Measurements from ENCODE around the gene RIPK4.
"Not testable (repeated sequence)": the region's sequence is repeated elsewhere in the genome, so short reads cannot be mapped to it uniquely, and the experiment has no call there.

RIPK4 gene

DNA sequence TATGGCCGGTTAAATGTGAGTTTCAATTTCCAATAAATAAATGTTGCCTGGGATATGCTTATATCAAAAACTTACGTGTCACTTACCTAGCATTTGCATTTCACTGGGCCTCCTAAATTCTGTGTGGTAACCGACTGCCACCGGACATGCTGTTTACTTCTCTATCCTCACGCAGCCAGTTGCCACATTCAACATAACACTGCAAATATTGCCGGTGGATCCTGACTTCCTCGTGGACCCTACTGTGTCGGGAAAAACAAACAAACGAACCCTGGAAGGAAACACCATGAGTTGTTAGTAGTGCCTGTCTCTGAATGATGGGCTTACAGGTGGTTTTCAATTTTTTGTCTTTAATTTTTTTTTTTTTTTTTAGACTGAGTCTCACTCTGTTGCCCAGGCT is 54.1 kb downstream of the RIPK4 start:
- DNase-seq: no peak

DNA sequence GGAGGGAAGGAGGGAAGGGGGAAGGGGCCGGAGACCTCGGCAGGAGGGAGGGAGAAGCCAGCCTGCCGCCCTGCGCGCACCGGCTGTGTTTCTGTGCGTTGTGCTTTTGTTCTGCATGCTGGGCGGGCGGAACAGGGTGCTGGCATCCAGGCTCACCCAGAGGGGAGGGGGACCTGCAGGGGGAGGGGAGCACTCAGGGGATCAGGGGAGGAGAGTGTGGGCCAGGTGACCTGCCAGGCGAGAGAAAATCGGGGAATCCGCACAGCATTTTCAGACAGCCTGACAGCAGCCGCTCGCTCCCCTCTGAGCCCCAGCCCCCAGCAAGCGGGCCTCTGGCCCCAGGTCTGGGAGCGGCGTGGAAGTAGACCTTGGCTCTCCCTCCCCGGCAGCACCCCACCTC is 54.7 kb downstream of the RIPK4 start:
- no peak for DNase-seq

DNA sequence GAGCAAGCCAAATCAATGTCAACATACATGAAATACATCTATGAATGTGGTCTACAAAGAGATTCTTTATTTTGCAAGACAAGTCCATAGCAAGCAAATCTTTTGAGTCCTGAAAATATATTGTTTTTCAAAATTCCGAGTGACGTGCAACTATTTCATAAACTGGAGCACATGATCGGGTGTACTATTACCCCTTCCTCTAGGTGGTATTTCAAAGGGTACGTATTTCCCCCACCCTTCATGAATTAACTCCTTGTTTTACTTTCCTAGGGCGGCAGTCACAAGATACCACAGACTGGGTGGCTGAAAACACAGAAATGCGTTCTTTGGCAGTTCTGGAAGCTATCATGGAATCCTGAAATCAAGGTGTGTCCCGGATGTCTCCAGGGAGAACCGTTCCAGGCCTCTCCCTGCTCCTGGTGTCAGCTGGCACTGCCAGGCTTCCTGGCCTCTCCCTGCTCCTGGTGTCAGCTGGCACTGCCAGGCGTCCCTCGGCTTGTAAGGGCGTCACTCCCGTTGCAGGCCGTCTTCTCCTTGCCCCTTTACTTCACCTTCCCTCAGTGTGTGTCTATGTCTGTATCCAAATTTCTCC is 55.3 kb downstream of the RIPK4 start:
- DNase-seq: no peak

DNA sequence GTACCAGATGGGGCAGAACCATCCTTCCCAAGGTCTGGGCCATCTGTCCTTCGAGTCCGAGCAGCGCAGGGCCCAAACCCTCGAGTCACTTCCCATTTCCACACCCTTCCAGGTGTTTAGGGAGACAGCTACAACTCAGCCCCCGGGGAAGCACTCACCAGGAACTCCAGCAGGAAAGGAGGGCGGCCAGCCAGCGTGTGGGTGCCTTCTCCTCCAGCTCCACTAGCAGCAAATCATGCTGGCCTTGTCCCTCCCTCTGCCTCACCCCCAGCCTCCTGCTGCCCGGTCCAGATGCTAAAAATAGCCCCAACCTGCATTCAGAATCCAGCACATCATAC is 56.1 kb downstream of the RIPK4 start:
- no peak for DNase-seq

DNA sequence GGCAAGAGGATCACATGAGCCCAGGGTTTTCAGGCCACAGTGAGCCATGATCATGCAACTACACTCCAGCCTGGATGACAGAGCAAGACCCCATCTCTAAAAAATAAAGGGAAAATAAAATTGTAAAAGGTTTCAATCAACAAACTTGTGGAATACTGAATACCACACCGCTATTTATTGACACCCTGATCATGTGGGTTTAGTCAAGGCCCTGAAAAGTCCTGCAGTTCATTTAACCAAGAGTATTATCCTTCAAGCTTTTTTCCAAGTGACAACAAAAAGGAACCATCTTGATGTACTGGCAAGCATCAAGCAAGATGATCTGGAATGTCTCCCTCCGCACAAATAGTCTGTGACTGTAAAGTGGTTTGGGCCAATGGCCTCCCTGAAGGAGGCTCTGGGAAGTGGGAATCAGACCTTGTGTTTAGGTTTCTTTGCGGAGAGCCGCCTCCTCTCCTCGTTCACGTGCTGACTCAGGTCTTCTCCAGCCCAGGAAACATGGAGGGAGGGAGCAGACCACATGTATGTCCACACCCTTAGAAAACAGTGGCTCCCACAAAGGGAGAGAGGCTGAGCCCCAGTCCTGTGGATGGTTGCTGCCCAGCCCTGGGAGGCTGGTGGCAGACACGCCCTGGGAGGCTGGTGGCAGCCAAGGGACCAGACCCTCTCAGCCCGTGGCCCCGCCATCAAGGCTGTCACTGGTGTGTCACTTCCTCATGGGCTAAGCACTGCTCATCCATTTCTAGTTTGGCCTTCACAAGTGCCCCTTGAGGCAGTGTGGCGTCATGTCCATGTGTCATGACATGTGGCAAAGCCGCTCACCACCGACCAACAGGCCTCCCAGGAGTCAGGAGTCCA is 56.7 kb downstream of the RIPK4 start:
- no peak for DNase-seq

DNA sequence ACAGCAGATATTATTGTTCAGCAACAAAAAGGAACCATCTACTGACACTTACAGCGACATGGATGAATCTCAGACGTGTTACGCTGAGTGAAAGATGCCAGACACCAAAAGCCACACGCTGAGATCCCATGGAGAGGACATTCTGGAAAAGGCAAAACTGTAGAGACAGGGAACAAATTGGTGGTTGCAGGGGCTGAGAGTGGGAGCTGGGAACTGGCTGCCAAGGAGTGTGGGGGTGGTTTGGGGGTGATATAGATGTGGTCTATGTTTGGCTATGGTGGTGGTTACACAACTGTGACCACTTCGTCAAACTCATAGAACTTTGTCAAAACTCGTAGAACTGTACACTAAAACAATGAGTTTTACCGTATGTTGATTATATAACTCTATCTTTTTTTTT is 57.7 kb downstream of the RIPK4 start:
- no peak for DNase-seq

DNA sequence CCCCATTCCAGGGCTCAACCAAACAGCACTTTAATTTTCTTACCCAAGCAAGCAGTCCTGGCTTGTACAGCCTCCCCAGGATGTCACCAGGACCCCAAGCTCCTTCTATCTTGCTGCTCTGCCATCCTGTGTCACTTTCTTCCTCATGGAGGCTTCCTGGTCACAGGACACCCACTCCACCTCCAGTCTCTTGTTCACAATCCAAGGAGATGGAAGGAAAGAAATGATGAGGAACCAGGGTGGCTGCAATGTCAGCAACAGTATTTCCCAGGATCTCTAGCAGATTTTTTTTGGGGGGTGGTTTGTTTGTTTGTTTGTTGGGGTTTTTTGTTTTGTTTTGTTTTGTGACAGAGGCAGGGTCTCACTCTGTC is 58.9 kb downstream of the RIPK4 start:
- DNase-seq: no peak

DNA sequence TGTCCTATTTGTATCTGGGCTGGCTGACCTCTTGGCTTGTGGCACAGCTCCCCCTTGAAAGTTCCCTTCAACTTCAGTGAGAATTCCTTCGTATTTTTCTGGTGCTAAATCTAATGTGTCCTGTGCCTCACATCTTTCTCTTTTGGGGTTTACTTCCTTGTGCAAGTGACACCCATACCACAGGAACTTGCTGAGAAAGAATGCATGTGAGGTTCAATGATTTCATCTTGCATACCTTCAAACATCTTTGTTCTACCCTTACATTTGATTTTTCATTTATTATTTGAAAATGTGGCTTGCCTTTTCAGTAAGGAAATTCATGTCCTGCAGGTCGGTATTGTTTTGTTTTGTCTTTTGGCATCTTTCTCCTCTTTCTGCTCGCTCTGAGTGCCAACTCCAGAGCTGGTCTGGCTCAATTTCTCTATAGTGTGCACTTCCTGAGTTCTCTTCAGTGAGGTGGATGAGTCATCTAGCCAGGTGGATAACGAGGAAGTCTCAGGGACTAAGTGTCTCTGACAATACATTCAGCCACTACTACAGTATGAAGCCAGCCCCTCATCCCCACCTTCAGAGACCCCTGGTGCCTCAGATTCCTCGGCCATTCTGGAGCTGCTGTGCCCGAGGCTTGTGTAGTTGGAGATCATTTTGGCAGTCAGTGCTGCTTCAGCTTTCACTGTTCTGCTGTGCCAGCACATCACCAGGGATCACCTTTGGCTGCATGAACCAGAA is 59.5 kb downstream of the RIPK4 start:
- no peak for DNase-seq

DNA sequence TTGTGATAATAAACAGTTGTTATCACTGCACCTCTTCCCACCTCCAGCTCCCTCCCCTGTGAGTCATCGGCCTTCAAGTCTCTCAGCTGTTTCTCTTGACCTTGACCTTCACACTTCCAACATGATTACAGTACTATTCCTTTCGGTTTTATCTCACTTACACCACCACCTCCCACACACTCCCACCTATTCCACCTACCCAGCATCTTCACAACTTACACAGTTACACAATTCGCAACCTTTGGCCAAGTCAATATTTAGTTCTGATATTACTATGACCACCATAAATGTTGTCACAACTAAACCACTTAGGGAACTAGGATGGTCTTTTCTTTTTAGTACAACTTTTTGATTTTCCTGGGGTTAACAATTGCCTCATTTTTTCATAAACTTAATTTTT is 60.2 kb downstream of the RIPK4 start:
- DNase-seq: no peak

DNA sequence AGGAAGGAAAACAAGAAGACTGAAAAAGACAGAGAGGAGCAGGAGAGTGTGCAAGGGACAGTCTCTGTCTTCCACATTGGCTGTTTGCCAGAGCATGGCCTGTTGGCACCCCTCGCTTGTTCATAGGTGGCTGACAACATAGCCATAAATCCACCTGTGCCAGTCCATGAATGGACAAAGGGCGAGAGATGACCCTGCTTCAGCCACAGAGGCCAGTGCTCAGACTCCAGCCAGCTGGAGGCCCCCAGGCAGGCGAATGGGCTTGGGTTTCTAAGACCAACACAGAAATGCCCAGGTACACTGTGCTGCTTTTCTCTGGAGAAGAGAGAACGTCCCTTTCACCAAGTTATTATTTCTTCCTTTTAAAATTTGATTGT is 60.6 kb downstream of the RIPK4 start:
- no peak for DNase-seq

DNA sequence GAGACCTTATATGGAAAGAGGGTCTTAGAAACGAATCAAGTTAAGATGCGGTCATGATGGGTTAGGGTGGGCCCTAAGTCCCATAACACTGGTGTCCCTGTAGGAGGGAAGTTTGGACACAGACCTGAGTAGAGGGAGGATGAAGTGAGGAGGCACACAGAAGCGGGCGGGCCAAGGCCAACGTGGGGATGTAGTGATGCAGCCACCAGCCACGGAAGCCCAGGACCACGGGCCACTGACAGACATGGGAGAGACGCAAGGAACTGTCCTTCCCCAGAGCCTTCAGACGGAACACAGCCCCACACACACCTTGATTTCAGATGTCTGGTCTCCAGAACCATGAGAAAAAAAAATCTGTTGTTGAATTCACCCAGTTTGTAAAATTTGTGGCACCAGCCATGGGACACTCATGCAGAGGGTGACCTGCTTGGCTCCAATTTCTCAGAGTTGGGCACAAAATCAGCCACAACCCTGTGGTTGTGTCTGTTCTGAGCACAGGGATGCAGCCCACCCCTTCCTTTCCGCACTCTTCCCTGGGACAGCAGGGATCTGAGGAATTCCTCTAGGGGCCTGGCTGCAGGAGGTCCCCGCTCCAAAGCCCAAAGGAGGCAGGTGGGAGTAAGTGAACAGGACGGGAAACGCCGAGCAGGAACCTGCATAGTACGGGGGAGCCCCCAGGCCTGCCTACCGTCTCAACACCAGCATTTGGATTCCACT is 61.1 kb downstream of the RIPK4 start:
- no peak for DNase-seq

DNA sequence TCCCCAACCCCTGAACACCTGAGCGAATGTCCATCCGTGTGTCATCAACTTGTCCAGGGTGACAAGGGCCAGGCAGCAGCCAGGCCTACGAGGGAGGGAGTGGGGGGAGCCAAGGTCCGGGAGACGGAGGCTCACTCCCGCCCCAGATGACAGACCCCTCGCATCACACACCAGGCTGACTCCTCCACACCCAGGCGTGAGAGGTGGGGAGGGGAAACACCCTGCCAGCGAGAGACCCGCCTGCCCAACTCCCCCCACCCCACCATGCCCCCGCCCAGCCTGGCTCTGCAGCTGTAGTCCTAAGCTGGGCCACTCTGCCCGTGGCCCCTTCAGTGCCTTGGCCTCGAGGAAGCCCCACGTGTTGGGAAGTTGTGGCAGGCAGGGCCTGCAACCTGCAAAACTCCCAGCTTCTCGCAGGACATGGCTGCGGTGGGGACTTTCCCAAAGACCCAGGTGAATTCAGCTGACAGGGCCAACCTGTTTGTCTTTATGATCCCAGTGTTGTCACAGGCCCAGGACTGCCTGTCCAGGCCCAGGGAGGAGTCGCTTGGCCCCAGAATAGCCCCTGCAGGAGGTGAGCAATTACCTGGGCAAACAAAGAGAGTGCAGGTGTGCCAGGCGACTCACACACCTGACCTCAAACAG is 62.9 kb downstream of the RIPK4 start:
- peak; percentile 11 to 62 for DNase-seq

DNA sequence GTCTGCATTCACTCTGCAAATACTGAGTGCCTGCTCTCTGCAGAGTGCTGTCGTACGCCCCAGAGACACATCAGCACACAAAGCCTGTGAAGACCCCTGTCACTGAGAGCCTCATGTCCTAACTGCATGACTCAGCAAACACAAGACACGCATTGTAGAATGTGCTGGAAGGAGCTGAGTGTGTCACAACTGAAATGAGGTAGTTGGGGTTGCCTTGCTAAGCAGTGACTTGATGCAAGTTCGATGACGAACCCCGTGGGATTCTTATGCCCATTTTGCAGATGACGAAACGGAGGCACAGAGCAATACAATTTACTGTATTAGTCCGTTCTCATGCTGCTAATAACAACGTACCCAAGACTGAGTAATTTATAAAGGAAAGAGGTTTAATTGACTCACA is 65.1 kb downstream of the RIPK4 start:
- DNase-seq: no peak

DNA sequence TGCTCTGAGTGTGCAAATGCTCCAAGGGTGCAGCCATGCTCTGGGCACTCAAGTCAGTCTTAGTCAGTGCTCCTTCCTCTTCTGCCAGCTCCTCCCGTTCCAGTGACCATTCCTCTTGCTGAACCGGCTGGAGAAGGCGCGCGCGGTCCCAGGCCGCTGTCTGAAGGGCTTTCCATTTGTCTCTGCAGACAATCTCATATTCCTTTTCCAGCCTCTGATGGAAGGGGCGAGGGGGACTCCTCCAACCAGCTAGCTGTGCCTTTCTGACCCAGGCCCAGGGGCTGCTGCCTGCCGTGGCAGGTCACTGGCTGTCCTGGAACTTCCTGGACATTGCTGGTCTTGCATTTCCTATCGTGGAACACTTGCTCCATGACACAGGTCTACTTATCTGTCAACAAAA is 67.5 kb downstream of the RIPK4 start:
- DNase-seq: no peak

DNA sequence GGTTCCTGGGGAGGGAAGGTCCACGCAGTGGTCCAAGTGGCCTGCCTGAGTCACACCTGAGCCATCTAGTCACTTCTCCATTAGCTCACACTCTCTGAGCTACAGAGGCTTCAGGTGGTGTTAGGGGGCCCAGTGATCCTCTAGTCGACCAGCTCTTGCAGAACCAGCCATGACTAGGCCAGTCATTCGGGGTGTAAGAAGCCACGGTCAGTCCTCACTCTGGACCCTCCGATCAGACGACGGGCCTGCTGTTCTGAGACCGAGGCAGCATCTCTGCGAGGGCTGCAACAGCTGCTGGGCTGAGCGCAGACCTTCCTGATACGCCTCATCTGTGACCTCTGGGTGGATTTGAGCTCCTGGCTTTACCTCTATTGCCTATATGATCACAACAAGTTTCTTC is 68.8 kb downstream of the RIPK4 start:
- DNase-seq: no peak

DNA sequence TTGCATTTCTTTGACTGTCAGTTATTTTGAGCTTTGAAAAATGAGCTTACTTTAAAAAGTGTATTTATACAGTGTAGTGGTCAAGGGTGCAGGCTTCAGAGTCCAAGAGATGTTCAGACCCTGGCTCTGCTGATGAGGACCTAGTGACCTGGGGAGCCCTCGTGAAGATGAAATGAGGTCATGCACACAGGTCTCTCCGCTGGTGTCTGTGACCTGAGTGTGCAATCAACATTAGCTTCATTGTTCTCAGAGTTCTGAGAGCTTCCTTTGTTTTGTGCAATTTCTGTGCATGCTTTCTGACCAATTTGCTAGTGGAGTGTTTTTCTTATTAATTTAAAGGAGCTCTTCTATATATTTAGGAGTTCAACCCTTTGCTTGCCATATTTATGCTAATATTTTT is 71.3 kb downstream of the RIPK4 start:
- no peak for DNase-seq

DNA sequence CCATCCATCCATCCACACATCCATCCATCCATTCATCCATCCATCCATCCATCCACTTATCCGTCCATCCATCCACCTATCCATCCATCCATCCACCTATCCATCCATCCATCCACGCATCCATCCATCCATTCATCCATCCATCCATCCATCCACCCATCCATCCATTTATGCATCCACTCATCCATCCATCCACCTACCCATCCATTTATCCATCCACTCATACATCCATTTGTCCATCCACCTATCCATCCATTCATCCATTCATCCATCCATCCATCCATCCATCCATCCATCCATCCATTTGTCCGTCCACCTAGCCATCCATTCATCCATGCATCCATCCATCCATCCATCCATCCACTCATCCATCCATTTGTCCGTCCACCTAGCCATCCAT is 72.8 kb downstream of the RIPK4 start:
- not testable (repeated sequence) for DNase-seq

DNA sequence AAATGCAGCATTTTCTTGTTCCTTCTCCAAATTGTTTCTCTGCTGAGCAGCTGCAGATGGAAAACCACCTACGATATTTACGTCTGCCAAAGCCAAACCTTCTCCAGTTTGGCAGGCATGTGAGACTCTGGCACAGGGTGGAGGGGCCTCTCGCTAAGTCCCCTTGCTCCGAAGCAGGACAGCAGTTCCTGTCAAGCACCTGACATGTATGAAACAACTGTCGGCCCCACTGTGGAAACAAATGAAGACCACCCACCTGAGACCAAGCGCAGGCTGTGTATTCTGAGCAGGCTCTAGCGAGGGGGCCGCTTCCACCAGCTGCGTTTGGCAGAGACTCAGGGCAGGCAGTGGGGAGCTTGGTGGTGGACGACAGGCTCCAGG is 74.7 kb downstream of the RIPK4 start:
- no peak for DNase-seq

DNA sequence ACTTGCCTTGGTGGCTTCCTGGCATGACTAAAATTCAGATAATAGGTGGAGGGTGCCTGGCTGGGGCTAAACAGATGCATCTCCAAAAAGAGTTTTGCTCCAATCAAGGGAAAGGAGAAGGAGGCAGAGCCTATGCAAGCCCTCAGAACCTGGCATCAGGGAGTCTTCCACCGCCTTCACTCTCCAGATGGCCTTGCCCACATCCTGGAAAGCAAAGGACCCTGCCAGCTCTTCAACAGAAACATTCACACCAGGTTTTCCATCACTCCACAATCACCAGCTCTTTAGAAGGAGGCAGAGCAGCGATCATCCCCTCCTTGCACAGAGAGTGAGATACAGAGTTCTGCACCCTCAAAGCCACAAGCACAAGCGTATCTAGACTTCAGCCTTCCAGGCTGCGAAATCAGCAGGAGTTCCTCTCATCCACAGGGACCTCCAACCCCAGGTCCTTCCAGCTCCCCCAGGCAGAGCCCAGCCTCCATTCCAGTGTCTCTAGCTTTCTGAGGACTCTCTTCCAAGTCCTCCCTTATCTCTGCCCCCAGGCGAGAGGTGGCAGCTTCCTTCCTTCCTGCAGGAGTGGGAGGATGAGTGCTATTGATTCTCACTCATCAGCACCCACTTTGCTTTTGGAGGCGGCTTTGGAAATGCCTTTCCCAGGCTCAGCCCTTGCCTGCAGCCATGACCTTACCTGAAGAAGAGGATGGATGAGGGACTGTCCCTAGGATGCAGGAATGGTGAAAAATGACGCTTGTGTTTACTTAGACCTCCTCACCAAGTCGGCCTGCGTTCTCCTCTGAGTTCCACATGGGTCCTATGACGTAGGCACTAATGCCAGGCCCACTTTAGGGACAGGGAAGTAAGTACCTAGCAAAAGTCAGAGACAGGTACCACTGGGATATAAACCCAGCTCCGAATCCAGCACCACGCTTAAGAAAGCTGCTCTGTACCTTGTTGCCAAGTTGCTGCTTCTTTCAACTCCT is 75.4 kb downstream of the RIPK4 start:
- no peak for DNase-seq

Data from NCI-H2081 (cell line).